Adrenal gland (tissue), 12 donors: ENCODE data around the gene MAGEA9. TPM values are rescaled to one million over a fixed set of nuclear protein-coding genes. Genes with fewer than 3 reads are reported as not detected.
"Not testable (repeated sequence)": the region's sequence is repeated elsewhere in the genome, so short reads cannot be mapped to it uniquely, and the experiment has no call there.

Experiments
- DNase-seq, 7 donors: peaks; one replicate each; pipeline ENCODE4 v3.0.0-alpha.2; 2019 to 2020
- H3K27ac ChIP-seq, 5 donors: fragments of 200-600 bp; sonication (generic) in 4 of 5; 1 replicate in 3 of 5; 2 replicates in 2 of 5; pipeline versions ENCODE4 v1.5.1 to v1.8.0; 2016 to 2020; ENCODE audit warnings: mild to moderate bottlenecking in 1 of 5
- H3K27me3 ChIP-seq: fragments of 200-600 bp; 2 replicates; pipeline ENCODE4 v1.8.0; 2021
- H3K36me3 ChIP-seq, 2 donors: fragments of 200-600 bp; replicated peaks in 1 of 2; 1 replicate in 1 of 2; 2 replicates in 1 of 2; pipeline versions ENCODE4 v1.5.1 to v1.8.0; 2018 to 2022
- H3K4me1 ChIP-seq, 2 donors: fragments of 200-600 bp; replicated peaks in 1 of 2; 1 replicate in 1 of 2; 2 replicates in 1 of 2; pipeline versions ENCODE4 v1.5.1 to v1.8.0; 2018 to 2021
- H3K4me3 ChIP-seq, 4 donors: fragments of 200-600 bp; sonication (generic) in 3 of 4; one replicate each; pipeline ENCODE4 v1.5.1; 2016 to 2018
- H3K9me3 ChIP-seq, 3 donors: fragments of 200-600 bp; sonication (generic) in 1 of 3; replicated peaks in 1 of 3; 1 replicate in 2 of 3; 2 replicates in 1 of 3; pipeline versions ENCODE4 v1.5.1 to v1.8.0; 2016 to 2021
- CTCF ChIP-seq, 6 experiments: fragments of 450-650 bp in 4 of 6; fragments of 200-600 bp in 2 of 6; sonication (generic) in 1 of 6; IDR thresholded peaks; 1 replicate in 5 of 6; 2 replicates in 1 of 6; pipeline versions ENCODE4 v1.5.1 to v1.8.0; 2016 to 2021; ENCODE audit warnings: antibody characterized with exemption in 6 of 6, mild to moderate bottlenecking in 2 of 6, moderate library complexity in 1 of 6
- POLR2A ChIP-seq, 2 donors: fragments of 450-650 bp; IDR thresholded peaks; one replicate each; pipeline ENCODE4 v1.6.1; 2017; ENCODE audit warnings: antibody characterized with exemption in 2 of 2, mild to moderate bottlenecking in 2 of 2, moderate library complexity in 1 of 2
- WGBS, 4 donors: extraction: QIAGEN DNeasy Blood & Tissue Kit in 2 of 4; methylation state at CpG; one replicate each; pipeline versions ENCODE4 v1.1.5 to v1.1.7; 2013 to 2017; 5-methylcytosine and 5-hydroxymethylcytosine counted together
- intact Hi-C, 2 donors: fragments of 100-400 bp; cut with DNase I; formaldehyde crosslinking; loops; one replicate each; pipeline versions ENCODE4 v1.14.1 to v1.15.0; 2022 to 2023
- polyA plus RNA-seq, 3 donors: library from polyadenylated mRNA; stranded (reverse); fragments of 200-250 nt in 2 of 3; fragments of 350-450 nt in 1 of 3; fragmentation: Illumina TruSeq in 1 of 3; extraction: RNeasy Lipid Tissue Mini Kit (QIAGEN cat#74804) in 1 of 3; gene quantifications; one replicate each; pipeline ENCODE4 v1.2.3, GENCODE V29; 2013 to 2014
- total RNA-seq, 9 donors: library from RNA; depleted of rRNA in 4 of 9; stranded (reverse); fragments of >200 nt in 4 of 9; fragments of 120-200 nt in 1 of 9; fragmentation: NEBNext Ultra II Directional in 1 of 9; extraction: Animal tissue kit (Norgen Biotek cat#: 25700) in 1 of 9; gene quantifications; one replicate each; pipeline versions ENCODE4 v1.1.0 to v1.2.4, GENCODE V29; 2013 to 2023
- donor health status: healthy with polysubstance abuse.
- donor health status: Bipolar disorder and iron deficiency.
- donor health status: DM: yes; HTN: yes; CAD: no.
- donor health status: DM: no; HTN: no; CAD: no.
- donor health status: DM: no; HTN: no; CAD: no.
- donor health status: DM: yes; HTN: yes; CAD: no.

MAGEA9 gene
- total and polyA plus RNA-seq, 12 donors: not detected

GRCh38 chrX:149777999-149778398 is 3.7 kb upstream of the MAGEA9 start:
- DNase-seq, H3K36me3 ChIP-seq, intact Hi-C loops, H3K27ac ChIP-seq, H3K4me3 ChIP-seq, H3K9me3 ChIP-seq, H3K27me3 ChIP-seq, H3K4me1 ChIP-seq: not testable (repeated sequence)
- no CpG with 5 or more reads among the region's 7 CpGs for WGBS, 4 donors

GRCh38 chrX:149795531-149795930 is 13.8 kb downstream of the MAGEA9 start:
- H3K27ac ChIP-seq, intact Hi-C loops, H3K9me3 ChIP-seq, H3K4me3 ChIP-seq, DNase-seq, H3K4me1 ChIP-seq, H3K36me3 ChIP-seq, H3K27me3 ChIP-seq: not testable (repeated sequence)
- no CpG with 5 or more reads among the region's 1 CpG for WGBS, 4 donors

- Histone ChIP-seq H3K27ac (no peak overlapping the region), H3K4me1 (no peaks in the 10 kb centered on the region), H3K9me3 (no peaks in the 10 kb centered on the region), H3K4me3 (no peak overlapping the region), H3K27me3 (no peaks in the 10 kb centered on the region), H3K36me3 (no peaks in the 10 kb centered on the region)
- no peak for DNase-seq
- intact Hi-C loops: no loop called here
- TF ChIP-seq CTCF (IDR thresholded peaks at IDR 0.05) (no peak), POLR2A (IDR thresholded peaks at IDR 0.05) (no peak)
- WGBS, 4 donors: 68 to 75% (median 70%) methylated on average over 5 to 6 of the region's 6 CpGs
Measured at GRCh38 chrX:149799095-149799714, 17.5 kb downstream of the MAGEA9 start.

GRCh38 chrX:149799938-149800337 is 18.2 kb downstream of the MAGEA9 start:
- intact Hi-C loops: no loop called here
- 54 to 67% (median 62%) methylated on average over 3 of the region's 3 CpGs for WGBS, 4 donors

GRCh38 chrX:149803458-149804062 is 21.8 kb downstream of the MAGEA9 start:
- no peaks in the 10 kb centered on the region for H3K4me1 ChIP-seq
- WGBS, 4 donors: 78 to 83% (median 80%) methylated on average over 10 of the region's 10 CpGs; no CpG with 5 or more reads in 1 of the 4 donors
- no peaks in the 10 kb centered on the region for H3K27me3 ChIP-seq
- H3K4me3 ChIP-seq: no peak overlapping the region
- DNase-seq: no peak
- TF ChIP-seq CTCF (IDR thresholded peaks at IDR 0.05): no peak
- TF ChIP-seq POLR2A (IDR thresholded peaks at IDR 0.05): no peak
- no peaks in the 10 kb centered on the region for H3K36me3 ChIP-seq
- H3K9me3 ChIP-seq: no peaks in the 10 kb centered on the region
- no peak overlapping the region for H3K27ac ChIP-seq
- intact Hi-C loops: no loop called here

More at GRCh38 chrX:149799938-149800337, 18.2 kb downstream of the MAGEA9 start:
- DNase-seq: no peak
- Histone ChIP-seq H3K4me3 (no peak overlapping the region), H3K9me3 (no peaks in the 10 kb centered on the region), H3K36me3 (no peaks in the 10 kb centered on the region), H3K27me3 (no peaks in the 10 kb centered on the region), H3K27ac (no peak overlapping the region), H3K4me1 (no peaks in the 10 kb centered on the region)
- TF ChIP-seq POLR2A (IDR thresholded peaks at IDR 0.05) (no peak), CTCF (IDR thresholded peaks at IDR 0.05) (no peak)
